ENCODE measurements around the gene SMU1. TPM values are rescaled to one million over a fixed set of nuclear protein-coding genes. Genes with fewer than 3 reads are reported as not detected.
"Not testable (repeated sequence)": the region's sequence is repeated elsewhere in the genome, so short reads cannot be mapped to it uniquely, and the experiment has no call there.

The SMU1 gene
- total RNA-seq, 1 donor from 2014 or later: 31.9 TPM

DNA sequence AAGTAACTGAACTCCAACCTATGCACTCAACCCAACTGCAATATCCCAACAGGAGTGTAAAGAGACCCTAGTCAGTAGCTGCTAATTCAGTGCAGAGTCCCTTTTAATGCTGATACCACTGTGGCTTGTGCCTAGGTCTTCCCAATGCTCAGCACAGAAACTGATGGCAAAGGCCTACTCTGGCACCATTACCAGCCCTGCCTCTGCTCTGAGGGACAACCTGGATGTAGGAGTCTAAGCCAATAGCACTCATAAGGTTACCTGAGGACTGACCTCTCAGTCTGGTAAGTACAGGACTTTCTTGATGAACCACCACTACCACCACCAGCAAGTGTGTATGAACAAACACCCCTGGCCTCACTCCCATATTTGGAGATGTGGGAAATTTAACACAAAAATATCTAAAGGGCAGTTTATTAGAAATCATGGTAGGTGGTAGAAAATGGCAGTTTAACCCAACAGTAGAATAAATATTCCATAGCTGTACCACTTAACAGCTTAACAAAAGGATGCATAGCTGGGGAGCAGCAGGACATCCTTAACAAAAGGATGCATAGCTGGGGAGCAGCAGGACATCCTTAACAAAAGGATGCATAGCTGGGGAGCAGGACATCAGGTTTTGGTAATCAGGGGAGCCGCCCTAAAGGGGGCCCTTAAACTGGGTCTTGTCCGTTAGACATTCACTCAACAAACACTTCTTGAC, 62.4 kb downstream of the SMU1 start:
- no peak for DNase-seq

DNA sequence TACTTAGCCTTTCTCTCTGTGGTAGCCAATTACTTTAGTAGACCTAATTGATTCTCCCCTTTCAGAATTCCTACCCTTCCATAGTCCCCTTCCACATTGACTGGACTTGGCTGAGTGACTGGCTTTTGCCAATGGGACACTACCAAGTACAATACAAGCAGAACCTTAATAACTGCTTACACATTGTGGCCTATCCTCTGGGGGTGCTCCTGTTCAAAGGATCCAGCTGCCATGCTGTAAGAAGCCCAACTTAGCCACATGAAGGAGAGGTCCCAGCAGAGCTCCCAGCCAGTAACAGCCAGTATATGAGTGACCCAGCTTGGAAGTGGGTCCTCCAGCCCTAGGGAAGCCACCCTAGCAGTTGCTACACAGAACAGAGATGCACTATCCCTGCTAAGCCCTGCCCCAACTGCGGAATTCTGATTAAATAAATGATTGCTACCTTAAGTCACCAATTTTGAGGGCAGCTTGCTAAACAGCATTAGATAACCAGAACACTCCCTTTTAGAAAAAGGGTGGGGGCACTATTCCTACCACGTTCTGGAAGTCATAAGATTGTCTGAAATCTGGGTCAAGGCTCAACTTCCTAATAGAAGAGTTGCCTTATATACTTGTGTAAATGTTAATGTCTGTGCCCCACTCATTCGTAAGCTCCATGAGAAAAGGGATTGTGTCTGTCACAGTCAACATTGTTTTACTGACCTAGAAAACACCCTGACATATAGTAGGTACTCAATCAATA, 64.0 kb downstream of the SMU1 start:
- DNase-seq: no peak

GRCh38 chr9:33011831-33012230, 64.6 kb downstream of the SMU1 start:
- DNase-seq: no peak

DNA sequence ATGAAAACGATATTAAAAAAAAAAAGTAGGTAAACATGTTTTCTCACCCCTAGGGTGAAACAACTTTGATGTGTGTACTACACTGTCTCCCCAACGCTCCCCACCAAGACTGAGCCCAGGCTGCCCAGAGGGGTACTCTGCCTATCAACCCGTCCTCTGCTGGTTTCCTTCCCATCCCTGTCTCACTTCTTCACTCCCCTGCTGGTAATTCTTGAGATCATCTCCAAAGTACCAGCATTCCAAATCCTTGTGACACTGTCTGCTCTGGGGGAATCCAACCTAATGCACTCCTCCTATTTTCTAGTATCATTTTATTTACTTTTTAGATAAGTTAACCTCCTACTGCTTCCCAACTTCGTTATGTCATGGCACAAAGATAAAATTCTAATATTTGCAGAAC, 68.7 kb downstream of the SMU1 start:
- no peak for DNase-seq

DNA sequence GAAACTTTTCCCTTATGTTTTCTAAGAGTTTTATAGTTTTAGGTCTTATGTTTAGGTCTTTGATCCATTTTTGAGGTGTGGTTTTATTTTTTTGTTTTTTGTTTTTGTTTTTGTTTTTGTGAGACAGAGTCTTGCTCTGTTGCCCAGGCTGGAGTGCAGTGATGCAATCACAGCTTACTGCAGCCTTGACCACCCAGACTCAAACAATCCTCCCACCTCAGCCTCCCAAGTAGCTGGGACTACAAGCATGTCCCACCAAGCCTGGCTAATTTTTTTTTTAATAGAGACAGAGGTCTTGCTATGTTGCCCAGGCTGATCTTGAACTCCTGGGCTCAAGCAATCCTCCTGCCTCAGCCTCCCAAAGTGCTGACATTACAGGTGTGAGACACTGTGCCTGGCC, 71.1 kb downstream of the SMU1 start:
- not testable (repeated sequence) for DNase-seq

- DNase-seq: peak; percentile 24
Measured at GRCh38 chr9:33000682-33001055, 75.8 kb downstream of the SMU1 start.

DNA sequence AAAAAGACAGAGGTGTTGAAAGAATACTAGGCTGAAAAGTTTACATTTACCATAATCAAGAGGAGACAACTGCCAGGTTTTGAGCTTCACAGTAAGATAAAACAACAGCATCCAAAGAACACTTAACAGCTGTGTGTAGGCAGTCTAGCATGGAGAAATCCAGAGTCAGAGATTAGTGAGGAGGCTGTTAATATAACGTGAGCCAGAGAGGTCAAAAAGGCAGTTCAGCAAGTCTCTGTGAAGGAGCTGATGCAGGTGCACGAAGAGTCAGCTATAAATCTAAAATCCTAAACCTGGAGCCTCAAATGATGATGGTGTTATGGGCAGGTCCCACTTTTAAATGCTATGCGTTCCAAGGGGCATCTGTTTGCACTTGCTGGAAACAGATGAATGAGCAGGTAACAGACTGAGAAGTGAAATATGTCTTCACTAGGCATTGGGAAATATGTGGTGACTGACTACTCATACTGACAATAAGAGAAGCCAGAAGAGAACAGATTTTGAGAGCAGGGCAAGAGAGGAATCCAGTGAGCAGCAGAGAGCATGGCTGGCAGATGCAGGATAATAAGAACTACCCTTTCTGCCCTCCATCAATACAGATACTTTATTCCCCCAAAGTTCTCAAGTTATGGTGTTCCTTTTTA, 83.8 kb downstream of the SMU1 start:
- no peak for DNase-seq

DNA sequence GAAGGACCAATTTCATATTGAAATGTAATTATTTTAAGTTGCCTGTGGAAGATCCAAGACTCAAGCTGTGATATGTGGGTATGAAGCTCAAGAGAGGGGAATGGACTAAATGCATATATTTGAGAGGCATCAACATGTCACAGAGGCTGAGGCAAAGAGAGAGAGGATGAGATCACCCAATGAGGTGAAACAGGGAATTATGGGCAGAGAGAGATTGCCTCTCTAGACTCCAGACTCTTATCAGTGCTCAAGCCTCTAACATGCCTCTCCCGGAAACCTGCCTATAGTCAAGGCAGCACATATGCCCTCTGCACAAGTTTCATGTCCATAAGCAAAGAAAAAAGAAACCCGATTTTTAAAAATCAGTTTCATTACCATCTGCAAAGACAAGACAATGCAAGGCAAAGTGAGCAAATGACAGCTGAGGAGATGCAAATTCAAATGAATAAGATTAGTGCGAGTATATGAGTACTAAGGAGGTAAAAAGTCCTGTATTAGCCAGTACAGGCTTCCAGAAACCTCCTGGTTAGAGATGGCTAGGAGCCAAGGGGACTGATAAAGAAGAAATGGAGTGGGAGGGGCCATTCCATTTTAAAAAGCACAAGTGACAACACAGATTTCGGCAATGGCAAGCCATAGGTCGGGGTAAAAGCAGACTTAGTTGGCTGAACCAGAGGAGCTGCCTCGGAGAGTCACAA, 84.4 kb downstream of the SMU1 start:
- no peak for DNase-seq

Other genes starting within 250 kb of the SMU1 start
- 22.7 TPM for gene APTX, start 75.0 kb downstream of the SMU1 start, total RNA-seq
- gene DNAJA1, start 51.4 kb downstream of the SMU1 start, total RNA-seq: 80.9 TPM
- 30.1 TPM for gene B4GALT1, start 90.7 kb upstream of the SMU1 start, total RNA-seq
- gene SPINK4, start 163.5 kb upstream of the SMU1 start, total RNA-seq: not detected
- gene BAG1, start 188.0 kb upstream of the SMU1 start, total RNA-seq: 141 TPM
- gene CHMP5, start 188.4 kb upstream of the SMU1 start, total RNA-seq: 69.5 TPM
- gene NFX1, start 213.8 kb upstream of the SMU1 start, total RNA-seq: 37.1 TPM

All from tongue (tissue), 2 donors.